DND-41 (cell line): Measurements from ENCODE around the gene EPHA8.

ENCODE experiments used
- EZH2 ChIP-seq: IDR thresholded peaks from 3 replicates; pipeline ENCODE4 v1.6.1; 2012; ENCODE audit warnings: borderline replicate concordance, low read depth, mild to moderate bottlenecking, moderate library complexity, low read length, inconsistent platforms; ENCODE audit not compliant: severe bottlenecking
- TF ChIP-seq, protein P1 (sequence below): IDR thresholded peaks from 2 replicates; pipeline ENCODE4 v1.5.1; 2012; ENCODE audit warnings: borderline replicate concordance, low read length, moderate library complexity, mild to moderate bottlenecking; ENCODE audit not compliant: poor library complexity, severe bottlenecking; ENCODE audit errors: extremely low read depth

DNA sequence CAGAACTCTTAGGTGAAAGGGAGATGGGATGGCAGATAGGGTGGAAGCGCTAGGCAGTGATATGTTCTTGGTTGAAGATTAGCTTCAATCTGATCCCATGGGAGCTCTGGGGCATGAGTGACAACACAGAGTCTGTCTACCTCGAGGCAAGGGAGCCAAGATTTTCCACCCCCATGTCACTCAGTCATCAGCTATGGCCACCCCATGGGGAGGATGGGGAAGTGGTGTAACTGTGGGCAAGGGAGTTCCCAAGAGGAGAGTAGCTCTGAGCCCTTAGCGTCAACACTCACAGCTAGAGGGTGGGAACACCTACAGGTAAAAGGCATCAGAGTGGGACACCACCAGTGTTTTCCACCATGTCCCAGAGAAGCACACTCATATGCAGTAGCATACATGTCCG, 42.9 kb downstream of the EPHA8 start:
- TF ChIP-seq, protein P1, sequence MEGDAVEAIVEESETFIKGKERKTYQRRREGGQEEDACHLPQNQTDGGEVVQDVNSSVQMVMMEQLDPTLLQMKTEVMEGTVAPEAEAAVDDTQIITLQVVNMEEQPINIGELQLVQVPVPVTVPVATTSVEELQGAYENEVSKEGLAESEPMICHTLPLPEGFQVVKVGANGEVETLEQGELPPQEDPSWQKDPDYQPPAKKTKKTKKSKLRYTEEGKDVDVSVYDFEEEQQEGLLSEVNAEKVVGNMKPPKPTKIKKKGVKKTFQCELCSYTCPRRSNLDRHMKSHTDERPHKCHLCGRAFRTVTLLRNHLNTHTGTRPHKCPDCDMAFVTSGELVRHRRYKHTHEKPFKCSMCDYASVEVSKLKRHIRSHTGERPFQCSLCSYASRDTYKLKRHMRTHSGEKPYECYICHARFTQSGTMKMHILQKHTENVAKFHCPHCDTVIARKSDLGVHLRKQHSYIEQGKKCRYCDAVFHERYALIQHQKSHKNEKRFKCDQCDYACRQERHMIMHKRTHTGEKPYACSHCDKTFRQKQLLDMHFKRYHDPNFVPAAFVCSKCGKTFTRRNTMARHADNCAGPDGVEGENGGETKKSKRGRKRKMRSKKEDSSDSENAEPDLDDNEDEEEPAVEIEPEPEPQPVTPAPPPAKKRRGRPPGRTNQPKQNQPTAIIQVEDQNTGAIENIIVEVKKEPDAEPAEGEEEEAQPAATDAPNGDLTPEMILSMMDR, result no peak
- no peak for TF ChIP-seq EZH2
